Neural progenitor cell (in vitro differentiated cells): ENCODE results near the gene GRAP.
"Not testable (repeated sequence)": the region's sequence is repeated elsewhere in the genome, so short reads cannot be mapped to it uniquely, and the experiment has no call there.

Experiments used
- EZH2 ChIP-seq: fragments of 200-600 bp; sonication (generic); IDR thresholded peaks from 2 replicates; pipeline ENCODE4 v1.6.1; 2017; ENCODE audit warnings: antibody characterized with exemption, mild to moderate bottlenecking, moderate library complexity
- EZH2phosphoT487 ChIP-seq: fragments of 200-600 bp; sonication (generic); IDR thresholded peaks from 2 replicates; pipeline ENCODE4 v1.6.1; 2017; ENCODE audit warnings: antibody characterized with exemption
- TF ChIP-seq, protein P1 (sequence below): fragments of 200-600 bp; sonication (generic); IDR thresholded peaks from 2 replicates; pipeline ENCODE4 v1.5.1; 2017; ENCODE audit warnings: antibody characterized with exemption, mild to moderate bottlenecking

DNA sequence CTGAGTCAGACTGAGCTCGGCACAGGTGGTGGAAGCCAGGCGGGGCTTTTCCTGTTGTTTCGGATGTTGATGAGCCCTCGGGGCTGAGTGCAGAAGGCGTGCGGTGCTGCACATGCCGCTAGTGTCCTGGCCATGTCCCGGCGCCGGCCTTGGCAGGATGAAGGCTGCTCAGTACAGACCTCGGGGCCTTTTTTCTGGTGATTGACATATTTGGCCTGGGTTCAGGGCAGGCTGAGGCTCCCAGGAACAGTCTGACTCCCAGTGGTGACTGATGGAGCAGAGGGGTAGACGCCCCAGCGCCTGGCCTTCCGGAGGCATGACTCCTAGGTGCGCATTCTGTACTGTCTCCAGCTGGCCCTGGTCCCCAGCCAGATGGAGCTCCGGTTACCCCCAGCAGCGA lies 8.8 kb downstream of the GRAP start:
- not testable (repeated sequence) for TF ChIP-seq EZH2, EZH2phosphoT487
- TF ChIP-seq, protein P1, sequence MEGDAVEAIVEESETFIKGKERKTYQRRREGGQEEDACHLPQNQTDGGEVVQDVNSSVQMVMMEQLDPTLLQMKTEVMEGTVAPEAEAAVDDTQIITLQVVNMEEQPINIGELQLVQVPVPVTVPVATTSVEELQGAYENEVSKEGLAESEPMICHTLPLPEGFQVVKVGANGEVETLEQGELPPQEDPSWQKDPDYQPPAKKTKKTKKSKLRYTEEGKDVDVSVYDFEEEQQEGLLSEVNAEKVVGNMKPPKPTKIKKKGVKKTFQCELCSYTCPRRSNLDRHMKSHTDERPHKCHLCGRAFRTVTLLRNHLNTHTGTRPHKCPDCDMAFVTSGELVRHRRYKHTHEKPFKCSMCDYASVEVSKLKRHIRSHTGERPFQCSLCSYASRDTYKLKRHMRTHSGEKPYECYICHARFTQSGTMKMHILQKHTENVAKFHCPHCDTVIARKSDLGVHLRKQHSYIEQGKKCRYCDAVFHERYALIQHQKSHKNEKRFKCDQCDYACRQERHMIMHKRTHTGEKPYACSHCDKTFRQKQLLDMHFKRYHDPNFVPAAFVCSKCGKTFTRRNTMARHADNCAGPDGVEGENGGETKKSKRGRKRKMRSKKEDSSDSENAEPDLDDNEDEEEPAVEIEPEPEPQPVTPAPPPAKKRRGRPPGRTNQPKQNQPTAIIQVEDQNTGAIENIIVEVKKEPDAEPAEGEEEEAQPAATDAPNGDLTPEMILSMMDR = not testable (repeated sequence)
